ENCODE results near the gene NDRG2. TPM values are rescaled to one million over a fixed set of nuclear protein-coding genes. Genes with fewer than 3 reads are reported as not detected.

The NDRG2 gene
- total RNA-seq, 1 experiment from 2014 or later = 0.82 TPM

DNA sequence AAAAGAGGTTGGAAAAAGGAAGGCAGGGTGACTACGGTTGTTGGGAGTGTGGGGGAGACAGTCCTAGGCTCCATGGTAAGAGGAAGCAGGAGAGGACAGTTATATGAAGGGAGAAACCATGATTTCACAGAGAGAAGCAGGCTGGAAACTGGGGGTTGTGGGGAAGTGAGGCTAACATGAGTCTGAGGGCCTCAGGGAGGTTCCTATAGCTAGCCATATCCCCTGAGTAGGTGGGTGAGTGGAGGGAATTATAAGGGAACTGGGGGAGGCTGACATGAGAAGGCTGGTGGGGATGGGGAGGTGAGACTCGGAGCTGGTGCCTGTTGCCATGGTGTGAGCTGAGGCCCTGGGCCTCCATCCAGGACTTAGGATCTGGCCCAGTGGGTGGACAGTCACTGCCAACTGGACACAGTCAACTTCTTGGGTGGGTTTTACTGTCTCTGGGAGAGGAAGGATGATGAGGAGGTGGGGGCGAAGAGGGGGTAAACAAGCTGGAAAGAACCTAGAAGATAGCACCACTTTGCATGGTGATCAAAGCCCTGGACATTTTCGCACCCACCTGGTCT, 8.4 kb upstream of the NDRG2 start:
- Mint-ChIP-seq H3K4me1 (ENCODE audit: insufficient read depth, unreplicated experiment) (no peaks in the 10 kb centered on the region), H3K27ac (ENCODE audit: low read depth, unreplicated experiment) (no peak overlapping the region), H3K36me3 (ENCODE audit: insufficient read depth, unreplicated experiment) (no peaks in the 10 kb centered on the region), H3K9me3 (ENCODE audit: unreplicated experiment) (no peaks in the 10 kb centered on the region), H3K27me3 (ENCODE audit: insufficient read depth, unreplicated experiment) (no peaks in the 10 kb centered on the region), H3K4me3 (ENCODE audit: unreplicated experiment) (no peak overlapping the region)
- ChIA-PET POLR2A (interaction anchor here (0.5 to 1.0 kb wide), 2 partner anchors 28 to 110 kb away, joined by 3 to 4 read pairs; no protein-coding TSS in a partner anchor), CTCF (interaction anchor here (0.6 to 6.6 kb wide), 14 partner anchors 10 to 349 kb away, joined by 3 to 104 read pairs (median 5); partner anchors contain the start of gene RNASE4)
- intact Hi-C loops (cut with micrococcal nuclease) = no loop called here
- TF ChIP-seq, protein P1, sequence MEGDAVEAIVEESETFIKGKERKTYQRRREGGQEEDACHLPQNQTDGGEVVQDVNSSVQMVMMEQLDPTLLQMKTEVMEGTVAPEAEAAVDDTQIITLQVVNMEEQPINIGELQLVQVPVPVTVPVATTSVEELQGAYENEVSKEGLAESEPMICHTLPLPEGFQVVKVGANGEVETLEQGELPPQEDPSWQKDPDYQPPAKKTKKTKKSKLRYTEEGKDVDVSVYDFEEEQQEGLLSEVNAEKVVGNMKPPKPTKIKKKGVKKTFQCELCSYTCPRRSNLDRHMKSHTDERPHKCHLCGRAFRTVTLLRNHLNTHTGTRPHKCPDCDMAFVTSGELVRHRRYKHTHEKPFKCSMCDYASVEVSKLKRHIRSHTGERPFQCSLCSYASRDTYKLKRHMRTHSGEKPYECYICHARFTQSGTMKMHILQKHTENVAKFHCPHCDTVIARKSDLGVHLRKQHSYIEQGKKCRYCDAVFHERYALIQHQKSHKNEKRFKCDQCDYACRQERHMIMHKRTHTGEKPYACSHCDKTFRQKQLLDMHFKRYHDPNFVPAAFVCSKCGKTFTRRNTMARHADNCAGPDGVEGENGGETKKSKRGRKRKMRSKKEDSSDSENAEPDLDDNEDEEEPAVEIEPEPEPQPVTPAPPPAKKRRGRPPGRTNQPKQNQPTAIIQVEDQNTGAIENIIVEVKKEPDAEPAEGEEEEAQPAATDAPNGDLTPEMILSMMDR (IDR thresholded peaks at IDR 0.05; ENCODE audit: unreplicated experiment) = no peak
- no TSS peak for BruUV-seq (replicated peaks)
- DNase-seq (ENCODE audit: unreplicated experiment) = no peak

GRCh38 chr14:21032326-21033132, 7.7 kb upstream of the NDRG2 start:
- ChIA-PET POLR2A (interaction anchor here (1.0 kb wide), 1 partner anchor 28 kb away, joined by 3 read pairs; no protein-coding TSS in a partner anchor), CTCF (interaction anchor here (0.6 to 6.6 kb wide), 12 partner anchors 8 to 348 kb away, joined by 3 to 104 read pairs (median 5); partner anchors contain the start of gene RNASE4)
- H3K27me3 Mint-ChIP-seq (ENCODE audit: insufficient read depth, unreplicated experiment) = no peaks in the 10 kb centered on the region
- H3K4me3 Mint-ChIP-seq (ENCODE audit: unreplicated experiment) = no peak overlapping the region
- DNase-seq (ENCODE audit: unreplicated experiment) = no peak
- no peaks in the 10 kb centered on the region for H3K36me3 Mint-ChIP-seq (ENCODE audit: insufficient read depth, unreplicated experiment)
- no peak overlapping the region for H3K27ac Mint-ChIP-seq (ENCODE audit: low read depth, unreplicated experiment)
- no peaks in the 10 kb centered on the region for H3K4me1 Mint-ChIP-seq (ENCODE audit: insufficient read depth, unreplicated experiment)
- H3K9me3 Mint-ChIP-seq (ENCODE audit: unreplicated experiment) = no peaks in the 10 kb centered on the region
- intact Hi-C loops (cut with micrococcal nuclease) = no loop called here
- BruUV-seq (replicated peaks) = no TSS peak
- TF ChIP-seq, protein P1 (IDR thresholded peaks at IDR 0.05; ENCODE audit: unreplicated experiment) = no peak

DNA sequence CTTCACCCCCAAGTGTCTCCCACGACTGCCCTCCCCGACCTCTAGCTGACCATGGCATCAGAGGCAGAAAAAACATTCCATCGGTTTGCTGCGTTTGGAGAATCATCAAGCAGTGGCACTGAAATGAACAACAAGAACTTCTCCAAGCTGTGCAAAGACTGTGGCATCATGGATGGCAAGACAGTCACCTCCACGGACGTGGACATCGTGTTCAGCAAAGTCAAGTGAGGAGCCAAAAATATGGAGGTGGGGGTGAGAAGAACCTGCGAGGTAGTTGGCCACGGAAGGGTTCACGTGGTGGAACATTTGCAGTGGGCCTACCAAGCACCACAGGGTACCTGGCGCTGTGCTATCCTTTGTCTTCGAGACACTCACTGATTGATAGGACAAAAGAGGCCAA, 5.7 kb upstream of the NDRG2 start:
- H3K27me3 Mint-ChIP-seq (ENCODE audit: insufficient read depth, unreplicated experiment) = no peaks in the 10 kb centered on the region
- CTCF ChIA-PET = interaction anchor here (0.7 to 6.6 kb wide), 3 partner anchors 10 to 31 kb away, joined by 4 to 104 read pairs (median 25); partner anchors contain the start of gene SLC39A2

DNA sequence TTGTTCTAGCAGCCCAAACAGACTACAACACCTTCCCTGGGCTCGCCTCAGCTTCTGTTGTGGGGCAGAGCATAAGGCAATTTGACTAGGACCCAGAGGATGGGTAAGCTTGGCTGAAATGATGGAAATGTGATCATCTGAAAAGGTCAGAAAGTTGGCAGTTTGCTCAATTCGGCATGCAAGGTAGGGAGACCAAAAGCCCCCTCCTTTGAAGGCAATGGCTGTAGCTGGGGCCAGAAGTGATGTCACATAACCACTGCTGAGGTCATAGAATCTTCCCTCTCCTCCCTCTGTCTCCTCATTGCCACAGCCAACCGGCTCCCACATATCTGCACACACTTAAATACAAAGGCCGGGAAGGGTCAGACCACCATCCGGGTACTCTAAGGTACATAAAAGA, 5.1 kb upstream of the NDRG2 start, which contains the start of gene TPPP2:
Gene TPPP2 (plus strand): TSS at position 301 of the 400 bp plus-strand sequence. CDS start 365 bp downstream, outside the sequence.
- CTCF ChIA-PET = interaction anchor here (0.7 to 3.1 kb wide), 5 partner anchors 10 to 42 kb away, joined by 4 to 25 read pairs (median 14); partner anchors contain the start of gene SLC39A2
- intact Hi-C loops (cut with micrococcal nuclease) = no loop called here
- H3K36me3 Mint-ChIP-seq (ENCODE audit: insufficient read depth, unreplicated experiment) = no peaks in the 10 kb centered on the region
- BruUV-seq (replicated peaks) = no TSS peak
- no peaks in the 10 kb centered on the region for H3K27me3 Mint-ChIP-seq (ENCODE audit: insufficient read depth, unreplicated experiment)
- POLR2A ChIA-PET = no interaction called here
- DNase-seq (ENCODE audit: unreplicated experiment) = no peak
- H3K27ac Mint-ChIP-seq (ENCODE audit: low read depth, unreplicated experiment) = no peak within 1 kb of the TSS
- TF ChIP-seq, protein P1 (IDR thresholded peaks at IDR 0.05; ENCODE audit: unreplicated experiment) = no peak
- H3K4me1 Mint-ChIP-seq (ENCODE audit: insufficient read depth, unreplicated experiment) = no peaks in the 10 kb centered on the region
- H3K4me3 Mint-ChIP-seq (ENCODE audit: unreplicated experiment) = no peak within 1 kb of the TSS
- H3K9me3 Mint-ChIP-seq (ENCODE audit: unreplicated experiment) = no peaks in the 10 kb centered on the region

More for the DNA sequence above, 5.7 kb upstream of the NDRG2 start:
- POLR2A ChIA-PET = no interaction called here
- Mint-ChIP-seq H3K9me3 (ENCODE audit: unreplicated experiment) (no peaks in the 10 kb centered on the region), H3K4me3 (ENCODE audit: unreplicated experiment) (no peak overlapping the region), H3K36me3 (ENCODE audit: insufficient read depth, unreplicated experiment) (no peaks in the 10 kb centered on the region), H3K4me1 (ENCODE audit: insufficient read depth, unreplicated experiment) (no peaks in the 10 kb centered on the region), H3K27ac (ENCODE audit: low read depth, unreplicated experiment) (no peak overlapping the region)
- no peak for DNase-seq (ENCODE audit: unreplicated experiment)
- TF ChIP-seq, protein P1 (IDR thresholded peaks at IDR 0.05; ENCODE audit: unreplicated experiment) = no peak
- no TSS peak for BruUV-seq (replicated peaks)
- intact Hi-C loops (cut with micrococcal nuclease) = no loop called here

All from MCF 10A (cell line).